Smooth muscle cell (in vitro differentiated cells): ENCODE data around the gene RSPRY1. TPM values are rescaled to one million over a fixed set of nuclear protein-coding genes. Genes with fewer than 3 reads are reported as not detected.

ENCODE experiments used
- DNase-seq: peaks from one replicate; lab custom pipeline; 2025; ENCODE audit not compliant: unreplicated experiment; lab: John Stamatoyannopoulos, UW
- H2AFZ ChIP-seq: fragments of 200-600 bp; sonication (generic); 2 replicates; pipeline ENCODE4 v1.6.0; 2016; ENCODE audit warnings: antibody characterized with exemption, low read depth, mild to moderate bottlenecking
- H3F3A ChIP-seq: fragments of 200-600 bp; sonication (generic); 2 replicates; pipeline ENCODE4 v1.6.0; 2017; ENCODE audit warnings: antibody characterized with exemption, low read depth
- H3K27ac ChIP-seq: fragments of 200-600 bp; sonication (generic); 2 replicates; pipeline ENCODE4 v1.5.1; 2016; ENCODE audit warnings: low read depth, mild to moderate bottlenecking
- H3K27me3 ChIP-seq: fragments of 200-600 bp; sonication (generic); 2 replicates; pipeline ENCODE4 v1.6.1; 2016; ENCODE audit warnings: low read depth, mild to moderate bottlenecking
- H3K36me3 ChIP-seq: fragments of 200-600 bp; sonication (generic); 2 replicates; pipeline ENCODE4 v1.5.1; 2016; ENCODE audit warnings: low read depth
- H3K4me1 ChIP-seq: fragments of 200-600 bp; sonication (generic); 2 replicates; pipeline ENCODE4 v1.5.1; 2016; ENCODE audit warnings: low read depth
- H3K4me2 ChIP-seq: fragments of 200-600 bp; sonication (generic); 2 replicates; pipeline ENCODE4 v1.6.0; 2016; ENCODE audit warnings: mild to moderate bottlenecking
- H3K4me3 ChIP-seq: fragments of 200-600 bp; sonication (generic); 2 replicates; pipeline ENCODE4 v1.5.1; 2016; ENCODE audit warnings: mild to moderate bottlenecking
- H3K79me2 ChIP-seq: fragments of 200-600 bp; sonication (generic); 2 replicates; pipeline ENCODE4 v1.6.0; 2016; ENCODE audit warnings: low read depth, mild to moderate bottlenecking
- H3K9ac ChIP-seq: fragments of 200-600 bp; sonication (generic); 2 replicates; pipeline ENCODE4 v1.6.0; 2016; ENCODE audit warnings: low read depth
- H3K9me3 ChIP-seq: fragments of 200-600 bp; sonication (generic); replicated peaks from 2 replicates; pipeline ENCODE4 v1.5.1; 2016; ENCODE audit warnings: low read depth
- H4K20me1 ChIP-seq: fragments of 200-600 bp; sonication (generic); 2 replicates; pipeline ENCODE4 v1.6.0; 2016; ENCODE audit warnings: low read depth
- WGBS: methylation state at CpG from one replicate; pipeline ENCODE4 v1.1.7; 2016; ENCODE audit warnings: low lambda C conversion rate; 5-methylcytosine and 5-hydroxymethylcytosine counted together
- polyA plus RNA-seq: library from polyadenylated mRNA; unstranded; fragments of >200 nt; fragmentation: Nextera tagmentation; extraction: Ambion mirVana; gene quantifications from 2 replicates; pipeline ENCODE4 v1.2.1, GENCODE V29; 2016
- total RNA-seq: library from RNA; depleted of rRNA; stranded (reverse); fragments of >200 nt; gene quantifications from 2 replicates; pipeline ENCODE4 v1.2.3, GENCODE V29; 2014
- TF ChIP-seq, protein P1 (sequence below): fragments of 200-600 bp; sonication (generic); IDR thresholded peaks from 2 replicates; pipeline ENCODE4 v1.5.1; 2017; ENCODE audit warnings: borderline replicate concordance, mild to moderate bottlenecking, antibody characterized with exemption; ENCODE audit not compliant: insufficient read depth, poor library complexity, severe bottlenecking

RSPRY1 gene
- total and polyA plus RNA-seq, 2 experiments from 2014 or later, result 42.0 to 57.1 TPM

- no peak overlapping the region for H3K27ac ChIP-seq
- no peaks in the 10 kb centered on the region for H3K9me3 ChIP-seq
- no peak for DNase-seq
- H2AFZ ChIP-seq, result no peak overlapping the region
- H3K4me1 ChIP-seq, result no peaks in the 10 kb centered on the region
- H3K4me3 ChIP-seq, result no peak overlapping the region
- H3F3A ChIP-seq, result no peaks in the 10 kb centered on the region
- TF ChIP-seq, protein P1, sequence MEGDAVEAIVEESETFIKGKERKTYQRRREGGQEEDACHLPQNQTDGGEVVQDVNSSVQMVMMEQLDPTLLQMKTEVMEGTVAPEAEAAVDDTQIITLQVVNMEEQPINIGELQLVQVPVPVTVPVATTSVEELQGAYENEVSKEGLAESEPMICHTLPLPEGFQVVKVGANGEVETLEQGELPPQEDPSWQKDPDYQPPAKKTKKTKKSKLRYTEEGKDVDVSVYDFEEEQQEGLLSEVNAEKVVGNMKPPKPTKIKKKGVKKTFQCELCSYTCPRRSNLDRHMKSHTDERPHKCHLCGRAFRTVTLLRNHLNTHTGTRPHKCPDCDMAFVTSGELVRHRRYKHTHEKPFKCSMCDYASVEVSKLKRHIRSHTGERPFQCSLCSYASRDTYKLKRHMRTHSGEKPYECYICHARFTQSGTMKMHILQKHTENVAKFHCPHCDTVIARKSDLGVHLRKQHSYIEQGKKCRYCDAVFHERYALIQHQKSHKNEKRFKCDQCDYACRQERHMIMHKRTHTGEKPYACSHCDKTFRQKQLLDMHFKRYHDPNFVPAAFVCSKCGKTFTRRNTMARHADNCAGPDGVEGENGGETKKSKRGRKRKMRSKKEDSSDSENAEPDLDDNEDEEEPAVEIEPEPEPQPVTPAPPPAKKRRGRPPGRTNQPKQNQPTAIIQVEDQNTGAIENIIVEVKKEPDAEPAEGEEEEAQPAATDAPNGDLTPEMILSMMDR, result no peak
- 95% methylated on average over 4 of the region's 5 CpGs for WGBS
- H3K27me3 ChIP-seq, result no peaks in the 10 kb centered on the region
- peaks cover 30% of the 10 kb centered on the region for H3K79me2 ChIP-seq
- H3K4me2 ChIP-seq, result no peak overlapping the region
- H4K20me1 ChIP-seq, result peaks cover 17% of the 10 kb centered on the region
- peaks cover 45% of the 10 kb centered on the region for H3K36me3 ChIP-seq
- no peak overlapping the region for H3K9ac ChIP-seq
Measured at GRCh38 chr16:57209780-57210179, 23.7 kb downstream of the RSPRY1 start.

DNA sequence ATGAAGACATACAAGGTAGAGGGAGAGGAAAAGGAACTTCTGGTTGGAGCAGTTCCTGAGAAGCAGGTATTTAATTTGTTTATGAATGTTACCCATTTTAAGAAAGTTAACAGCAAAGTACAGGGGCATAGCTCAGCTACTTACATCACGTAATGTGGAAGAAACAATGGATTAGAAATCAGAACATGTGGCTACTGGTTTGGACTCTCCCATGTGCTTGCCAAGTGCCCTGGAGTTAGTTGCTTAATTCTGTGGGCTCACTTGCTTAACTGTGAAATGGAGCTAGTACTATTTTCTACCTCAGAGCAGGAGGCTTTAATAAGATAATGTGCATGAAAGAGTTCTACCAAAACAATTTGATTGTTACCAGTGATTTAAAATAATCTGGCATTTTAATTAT is 27.3 kb downstream of the RSPRY1 start:
- no peak overlapping the region for H3K27ac ChIP-seq
- H2AFZ ChIP-seq, result no peak overlapping the region
- 96% methylated on average over 1 of the region's 1 CpG for WGBS
- no peaks in the 10 kb centered on the region for H3F3A ChIP-seq
- H3K79me2 ChIP-seq, result peaks cover 6% of the 10 kb centered on the region
- H3K27me3 ChIP-seq, result no peaks in the 10 kb centered on the region
- TF ChIP-seq, protein P1, result no peak
- peaks cover 64% of the 10 kb centered on the region for H3K36me3 ChIP-seq
- no peaks in the 10 kb centered on the region for H4K20me1 ChIP-seq
- peaks cover 13% of the 10 kb centered on the region for H3K9me3 ChIP-seq
- H3K4me3 ChIP-seq, result no peak overlapping the region
- H3K9ac ChIP-seq, result no peak overlapping the region
- no peaks in the 10 kb centered on the region for H3K4me1 ChIP-seq
- no peak overlapping the region for H3K4me2 ChIP-seq
- no peak for DNase-seq

DNA sequence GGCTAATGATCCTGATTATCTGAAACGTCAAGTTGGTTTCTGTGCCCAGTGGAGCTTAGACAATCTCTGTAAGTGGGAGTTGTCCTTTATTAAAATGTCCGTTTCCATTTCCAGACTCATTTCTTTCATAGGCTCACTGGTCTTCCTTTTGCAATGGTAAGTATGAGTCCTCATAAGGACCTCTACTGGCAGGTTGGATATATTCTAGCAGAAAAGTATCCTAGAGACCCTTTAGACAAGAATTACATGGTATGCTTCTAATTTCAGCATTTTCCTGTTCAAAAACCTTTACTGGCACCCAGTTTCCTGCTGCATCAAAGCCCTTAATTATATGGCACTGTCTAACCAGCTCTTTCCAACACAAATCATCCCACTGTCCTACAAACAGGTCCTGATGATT is 30.8 kb downstream of the RSPRY1 start:
- Histone ChIP-seq H2AFZ (no peak overlapping the region), H4K20me1 (no peaks in the 10 kb centered on the region), H3K4me3 (no peak overlapping the region), H3K9me3 (peaks cover 13% of the 10 kb centered on the region), H3K4me1 (no peaks in the 10 kb centered on the region), H3K79me2 (peaks cover 11% of the 10 kb centered on the region), H3K27ac (no peak overlapping the region), H3K36me3 (peaks cover 71% of the 10 kb centered on the region), H3K27me3 (no peaks in the 10 kb centered on the region), H3K4me2 (no peak overlapping the region), H3F3A (no peaks in the 10 kb centered on the region), H3K9ac (no peak overlapping the region)
- TF ChIP-seq, protein P1, result no peak
- no peak for DNase-seq
- WGBS, result 95% methylated on average over 2 of the region's 2 CpGs

GRCh38 chr16:57223057-57223456 is 36.9 kb downstream of the RSPRY1 start:
- TF ChIP-seq, protein P1, result no peak
- DNase-seq, result no peak
- Histone ChIP-seq H3K4me2 (no peak overlapping the region), H3K4me1 (no peaks in the 10 kb centered on the region), H3K36me3 (peaks cover 35% of the 10 kb centered on the region), H3F3A (peaks cover 22% of the 10 kb centered on the region), H3K79me2 (peaks cover 7% of the 10 kb centered on the region), H3K4me3 (no peak overlapping the region), H3K27ac (no peak overlapping the region), H3K27me3 (no peaks in the 10 kb centered on the region), H2AFZ (no peak overlapping the region), H3K9ac (no peak overlapping the region), H4K20me1 (no peaks in the 10 kb centered on the region), H3K9me3 (no peaks in the 10 kb centered on the region)
- 96% methylated on average over 1 of the region's 1 CpG for WGBS
